HG02943 (cell line): ENCODE measurements around the gene ZNF740.

Source experiments
- ATAC-seq: cut with Tn5 transposase; IDR thresholded peaks from one replicate; pipeline ENCODE4 v1.9.1; 2021; ENCODE audit warnings: mild to moderate bottlenecking, low read depth, moderate library complexity; ENCODE audit not compliant: unreplicated experiment

ZNF740 gene

DNA sequence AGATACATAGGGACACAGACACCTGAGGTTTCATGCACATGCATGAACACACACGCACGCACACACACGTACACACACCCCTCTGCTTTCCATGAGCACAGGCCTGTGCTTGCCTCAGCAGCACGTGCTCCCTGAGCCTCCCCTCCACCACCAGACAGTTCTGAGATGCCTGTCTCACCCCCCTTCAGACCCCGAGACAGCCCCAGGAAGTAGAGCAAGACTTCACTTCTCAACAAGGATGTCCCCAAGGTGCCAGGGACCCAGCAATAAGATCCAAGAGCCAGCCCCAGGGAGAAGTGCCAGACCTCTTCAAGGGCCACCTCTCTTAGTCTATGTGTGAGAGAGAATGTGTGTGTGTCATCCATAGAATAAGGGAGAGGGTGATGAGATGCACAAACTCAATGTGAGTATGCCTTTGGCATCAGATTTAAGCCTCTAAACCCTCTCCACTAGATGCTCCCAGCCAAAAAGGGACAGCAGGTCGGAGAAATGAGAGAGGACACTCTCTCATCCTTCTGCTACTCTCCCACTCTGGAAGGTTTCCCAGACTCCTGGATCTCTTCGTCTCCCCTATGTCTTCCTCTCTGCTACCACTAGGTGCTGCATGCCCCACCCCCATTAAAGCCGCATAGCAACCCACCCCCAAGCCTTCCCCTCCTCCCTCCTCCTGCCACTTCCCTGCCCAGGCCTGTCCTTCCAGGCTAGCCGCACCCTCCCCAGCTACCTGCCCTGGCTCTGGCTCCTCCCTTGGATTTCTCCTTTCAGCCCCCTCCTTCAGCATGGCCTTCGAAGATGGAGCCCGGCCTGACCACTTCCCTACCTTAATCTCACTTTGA is 43.8 kb downstream of the ZNF740 start:
- no peak for ATAC-seq

DNA sequence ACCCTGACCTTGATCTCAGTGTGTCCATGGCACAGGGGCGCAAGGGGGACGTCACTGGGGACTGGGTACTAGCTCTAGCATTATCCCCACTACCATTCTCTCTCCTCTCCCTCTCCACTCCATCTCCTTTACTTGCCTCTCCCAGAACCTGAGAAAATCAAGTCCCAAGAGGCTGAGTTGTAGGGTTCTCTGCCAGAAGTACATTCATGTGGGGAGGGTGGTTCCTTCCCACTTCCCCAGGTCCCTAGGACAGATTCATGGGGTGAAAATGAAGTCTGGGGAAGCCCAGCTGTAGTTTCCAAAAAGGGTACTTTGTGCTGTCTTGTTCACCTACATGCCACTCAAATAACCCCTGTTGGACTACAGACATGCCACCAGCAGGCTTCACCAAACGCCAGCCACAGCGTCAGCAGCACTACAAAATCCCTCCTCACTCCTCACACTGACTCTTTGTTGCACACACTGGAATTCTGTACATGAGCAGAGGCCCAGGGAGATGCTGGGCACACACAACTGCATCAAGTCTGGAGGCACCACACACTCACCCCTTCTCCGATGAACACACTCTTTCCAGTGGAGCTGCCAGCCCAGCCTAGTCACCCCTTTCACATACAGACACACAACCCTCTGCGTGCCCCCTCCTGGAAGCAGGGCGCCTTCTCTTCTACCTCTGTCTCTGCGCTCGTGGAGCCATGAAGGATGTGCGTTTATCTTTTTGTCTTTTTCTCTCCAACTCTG is 44.5 kb downstream of the ZNF740 start:
- ATAC-seq: no peak

DNA sequence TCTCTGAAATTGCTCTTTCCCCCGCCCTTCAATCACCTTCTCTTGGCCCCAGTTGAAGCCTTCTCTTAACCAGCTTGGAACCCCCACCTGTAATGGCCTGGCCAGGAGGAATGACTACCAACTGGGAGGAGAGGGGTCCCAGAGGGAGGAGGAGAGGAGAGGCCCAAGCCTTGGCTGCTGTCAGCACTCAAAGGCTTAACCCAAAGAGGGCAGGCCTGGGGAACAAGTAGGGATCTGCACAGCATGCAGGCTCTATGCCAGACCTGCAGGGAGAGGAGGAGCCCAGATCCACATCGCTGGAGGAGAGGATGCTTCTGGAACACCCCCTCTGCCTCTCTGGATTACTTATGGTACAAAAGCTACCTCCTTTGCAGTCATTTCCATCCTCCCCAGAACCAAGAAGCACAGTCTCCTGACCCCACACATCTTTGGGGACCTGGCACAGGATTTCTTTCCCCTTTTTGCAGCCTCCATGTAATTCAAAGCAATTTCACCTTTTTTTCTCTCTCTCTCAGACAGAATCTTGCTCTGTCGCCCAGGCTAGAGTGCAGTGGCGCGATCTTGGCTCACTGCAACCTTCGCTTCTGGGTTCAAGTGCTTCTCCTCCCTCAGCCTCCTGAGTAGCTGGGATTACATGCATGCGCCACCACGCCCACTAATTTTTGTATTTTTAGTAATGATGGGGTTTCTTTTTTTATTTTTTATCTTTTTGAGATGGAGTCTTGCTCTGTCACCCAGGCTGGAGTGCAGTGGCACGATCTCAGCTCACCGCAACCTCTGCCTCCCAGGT is 45.3 kb downstream of the ZNF740 start:
- no peak for ATAC-seq

DNA sequence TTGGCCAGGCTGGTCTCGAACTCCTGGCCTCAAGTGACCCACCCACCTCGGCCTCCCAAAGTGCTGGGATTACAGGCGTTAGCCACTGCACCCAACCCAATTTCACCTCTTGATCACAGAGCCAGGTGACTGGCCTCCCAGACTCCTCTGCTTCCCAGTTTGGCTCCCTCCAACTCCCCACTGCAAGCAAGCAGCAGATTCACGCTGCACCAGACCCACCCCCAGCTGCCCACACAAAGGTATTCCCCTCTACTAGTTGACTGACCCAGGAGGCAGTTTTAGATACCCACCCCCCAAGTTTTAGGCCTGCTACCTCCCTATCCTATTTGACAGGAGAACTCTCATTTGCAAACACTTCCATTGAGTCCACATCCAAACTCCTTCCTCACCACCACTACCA is 46.3 kb downstream of the ZNF740 start:
- ATAC-seq: no peak

- ATAC-seq: no peak
Measured at GRCh38 chr12:53227341-53227740, 46.8 kb downstream of the ZNF740 start.

- no peak for ATAC-seq
Measured at GRCh38 chr12:53227836-53228235, 47.3 kb downstream of the ZNF740 start.

DNA sequence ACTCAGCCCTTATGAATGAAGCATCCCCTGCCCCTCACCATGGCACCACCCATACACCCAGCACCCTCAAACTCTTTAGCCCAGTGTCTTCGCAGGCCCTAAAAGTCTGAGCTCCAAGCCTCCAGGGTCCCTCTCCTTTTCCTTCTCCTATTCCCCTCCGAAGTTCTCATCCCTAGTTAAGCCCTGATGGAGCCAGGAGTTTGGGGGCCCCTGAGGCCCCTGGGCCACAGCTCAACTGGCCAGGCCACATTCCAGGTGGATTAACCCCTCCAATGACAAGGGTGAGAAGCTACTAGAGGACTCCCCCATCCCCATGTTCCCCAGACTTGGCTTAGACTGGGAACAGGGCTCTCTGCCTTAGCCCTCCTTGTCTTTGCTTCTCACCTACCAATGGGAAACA is 48.9 kb downstream of the ZNF740 start:
- no peak for ATAC-seq

GRCh38 chr12:53230108-53230845 is 49.8 kb downstream of the ZNF740 start:
- ATAC-seq: no peak

GRCh38 chr12:53231671-53231920 is 51.1 kb downstream of the ZNF740 start:
- no peak for ATAC-seq

DNA sequence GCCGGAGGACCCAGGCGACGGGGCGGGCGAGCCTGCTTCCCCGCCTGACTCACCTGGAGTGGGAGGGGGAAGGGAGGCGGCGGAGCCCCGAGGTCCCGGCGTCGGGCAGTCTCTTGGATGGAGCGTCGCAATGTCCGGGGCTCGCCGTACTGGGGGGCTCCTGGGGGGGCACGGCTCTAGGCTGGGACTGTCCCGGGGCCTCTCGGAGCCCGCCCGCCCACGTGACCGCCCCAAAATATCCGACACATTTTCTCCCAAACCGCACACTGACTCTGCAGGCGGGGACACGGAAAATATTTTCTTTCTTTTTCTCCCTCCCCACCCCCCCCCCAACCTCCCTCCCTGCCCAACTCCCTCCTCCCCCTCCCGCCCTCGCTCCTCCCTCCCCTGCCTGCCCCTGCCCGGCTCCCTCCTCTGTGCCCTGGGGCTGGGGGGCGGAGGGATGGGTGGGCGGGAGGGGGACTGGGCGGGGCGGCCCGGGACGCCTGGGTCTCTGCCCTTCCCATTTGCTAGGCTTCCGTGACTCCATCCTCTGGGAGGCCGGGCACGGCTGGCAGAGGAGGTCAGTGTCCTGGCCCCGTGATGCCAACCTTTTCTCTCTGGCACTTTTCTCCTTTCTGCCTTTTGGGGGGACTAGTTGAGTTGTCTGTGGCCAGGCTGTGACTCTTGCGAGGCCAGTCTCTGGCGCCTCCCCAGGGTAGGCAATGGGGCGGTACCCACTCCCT is 51.6 kb downstream of the ZNF740 start, which contains the start of gene RARG:
Gene RARG, minus strand, starts transcription at position 289 of the 725 bp plus-strand sequence. CDS start 4,664 bp downstream, outside the sequence.
- ATAC-seq: no peak

GRCh38 chr12:53232646-53233461 is 52.3 kb downstream of the ZNF740 start:
- no peak for ATAC-seq

GRCh38 chr12:53233671-53234121 is 53.2 kb downstream of the ZNF740 start:
- ATAC-seq: no peak

- no peak for ATAC-seq
Measured at GRCh38 chr12:53234271-53234914, 53.9 kb downstream of the ZNF740 start.

DNA sequence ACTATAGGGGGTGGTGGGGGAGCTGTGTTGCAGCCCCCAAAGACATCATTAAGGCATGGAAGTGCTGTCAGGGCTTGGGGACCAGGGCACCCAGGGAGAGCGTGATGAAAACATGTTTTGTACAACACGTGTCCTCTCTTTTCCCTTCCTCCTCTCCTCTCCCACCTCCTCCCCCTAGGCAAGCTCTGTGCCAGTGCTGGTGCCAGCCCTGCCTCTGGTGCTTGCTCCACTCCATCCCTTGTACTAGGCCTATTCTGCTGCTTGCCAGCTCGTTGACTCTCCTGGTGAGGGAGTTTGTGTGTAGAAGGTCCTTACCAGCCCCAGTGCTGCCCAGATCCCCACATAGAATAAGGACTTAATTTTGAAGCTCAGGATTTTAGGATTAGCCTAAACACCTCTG is 54.6 kb downstream of the ZNF740 start:
- ATAC-seq: no peak

DNA sequence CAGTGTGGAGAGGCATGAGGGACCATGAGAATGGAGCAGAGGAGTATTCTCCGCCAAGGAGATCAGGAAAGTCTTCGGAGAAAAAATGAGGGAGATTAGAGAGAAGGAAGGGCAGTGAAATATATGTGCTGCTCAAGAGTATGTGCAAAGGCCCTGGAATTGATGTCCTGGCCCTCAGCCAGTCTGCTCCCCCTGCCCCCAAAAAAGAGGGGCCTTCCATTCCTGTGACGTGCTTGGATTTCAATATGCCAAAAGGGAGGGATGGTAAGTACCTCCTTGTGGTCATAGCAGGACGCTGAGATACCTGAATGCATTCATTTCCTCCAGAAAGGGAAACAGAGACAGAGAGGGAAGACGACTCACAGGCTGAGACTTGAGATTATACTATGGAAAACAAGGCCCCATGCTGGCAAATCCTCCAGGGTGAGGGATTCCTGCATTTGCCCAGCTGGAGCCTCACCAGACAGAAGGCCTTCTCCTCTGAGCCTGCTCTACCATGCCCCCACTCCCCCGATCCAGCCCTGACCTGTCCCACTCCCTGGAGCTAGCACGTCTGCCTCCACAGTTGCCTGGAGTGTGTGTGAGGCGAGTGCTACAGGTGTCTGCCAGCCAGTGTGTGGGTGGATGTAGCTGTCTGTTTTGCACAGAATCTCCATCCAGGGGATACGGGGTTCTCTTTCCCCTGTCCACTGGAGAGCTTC is 55.4 kb downstream of the ZNF740 start:
- ATAC-seq: no peak

DNA sequence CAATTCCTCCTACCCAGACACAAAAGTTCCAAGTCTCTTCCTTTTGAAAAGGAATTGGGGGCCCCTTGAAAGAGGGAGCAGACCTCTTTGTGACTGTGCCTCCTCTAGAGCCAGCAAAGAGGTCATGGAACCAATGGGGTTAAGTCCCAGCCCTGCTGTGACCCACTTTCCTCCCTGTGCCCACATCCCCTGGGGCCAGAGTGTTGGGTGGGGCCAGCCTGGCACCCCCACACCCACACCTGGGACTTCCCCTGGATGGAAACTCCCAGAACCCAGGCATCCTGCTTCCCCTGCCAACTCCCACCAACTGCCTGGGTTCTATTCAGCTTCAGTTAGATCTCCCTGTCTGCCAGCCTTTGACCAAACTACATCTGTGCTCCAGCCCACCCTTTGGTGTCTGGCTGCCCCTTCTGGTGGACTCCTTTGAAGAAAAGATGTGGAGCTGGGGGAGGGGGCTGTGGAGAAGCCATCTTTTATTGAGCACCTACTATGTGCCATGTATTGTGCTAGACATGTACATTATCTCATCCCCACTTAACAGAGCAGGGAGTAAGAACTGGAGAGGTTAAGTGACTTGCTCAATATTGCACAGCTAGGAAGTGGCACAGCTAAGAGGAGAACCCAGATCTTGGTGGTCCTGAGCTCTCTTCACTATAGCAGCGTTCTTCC is 56.1 kb downstream of the ZNF740 start:
- no peak for ATAC-seq

DNA sequence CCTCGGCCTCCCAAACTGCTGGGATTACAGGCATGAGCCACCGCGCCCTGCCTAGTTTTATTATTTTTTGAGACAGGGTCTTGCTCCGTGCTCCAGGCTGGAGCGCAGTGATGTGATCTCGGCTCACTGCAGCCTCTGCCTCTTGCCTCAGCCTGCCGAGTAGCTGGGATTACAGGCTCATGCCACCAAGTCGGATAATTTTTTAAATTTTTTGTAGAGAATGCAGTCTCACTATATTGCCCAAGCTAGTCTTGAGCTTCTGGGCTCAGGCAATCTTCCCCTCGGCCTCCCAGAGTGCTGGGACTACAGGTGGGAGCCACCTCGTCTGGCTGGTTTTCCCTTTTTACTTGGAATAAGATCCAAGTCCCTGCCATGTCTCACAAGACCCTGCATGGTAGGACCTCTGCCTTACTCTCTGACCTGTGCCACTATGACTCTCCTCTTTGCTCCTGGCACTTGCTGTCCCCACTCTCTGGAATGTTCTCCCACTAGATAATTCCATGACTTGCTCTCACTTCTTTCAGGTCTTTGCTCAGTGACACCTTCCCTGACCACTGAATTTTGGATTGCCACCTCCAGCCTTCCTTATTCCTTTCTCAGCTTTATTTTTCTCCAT is 59.2 kb downstream of the ZNF740 start:
- ATAC-seq: no peak
